Neural progenitor cell (in vitro differentiated cells): Measurements from ENCODE around the gene PHF3. TPM values are rescaled to one million over a fixed set of nuclear protein-coding genes. Genes with fewer than 3 reads are reported as not detected.

ENCODE experiments used
- DNase-seq: peaks from one replicate; pipeline ENCODE4 v3.0.0-alpha.2; 2016; ENCODE audit warnings: low spot score
- H2AFZ ChIP-seq: fragments of 200-600 bp; sonication (generic); replicated peaks from 2 replicates; pipeline ENCODE4 v1.6.1; 2016; ENCODE audit warnings: antibody characterized with exemption
- H3F3A ChIP-seq: fragments of 200-600 bp; sonication (generic); 2 replicates; pipeline ENCODE4 v1.6.1; 2016; ENCODE audit warnings: antibody characterized with exemption, low read depth
- H3K27ac ChIP-seq: fragments of 200-600 bp; sonication (generic); 2 replicates; pipeline ENCODE4 v1.5.1; 2016; ENCODE audit warnings: mild to moderate bottlenecking
- H3K27me3 ChIP-seq: fragments of 200-600 bp; sonication (generic); 2 replicates; pipeline ENCODE4 v1.6.1; 2016; ENCODE audit warnings: mild to moderate bottlenecking, moderate library complexity
- H3K36me3 ChIP-seq: fragments of 200-600 bp; sonication (generic); 2 replicates; pipeline ENCODE4 v1.5.1; 2016
- H3K4me1 ChIP-seq: fragments of 200-600 bp; sonication (generic); 2 replicates; pipeline ENCODE4 v1.6.1; 2016; ENCODE audit warnings: mixed run types
- H3K4me2 ChIP-seq: fragments of 200-600 bp; sonication (generic); 2 replicates; pipeline ENCODE4 v1.6.1; 2016
- H3K4me3 ChIP-seq: fragments of 200-600 bp; sonication (generic); 2 replicates; pipeline ENCODE4 v1.5.1; 2016
- H3K79me2 ChIP-seq: fragments of 200-600 bp; sonication (generic); 2 replicates; pipeline ENCODE4 v1.6.1; 2016; ENCODE audit warnings: low read depth
- H3K9ac ChIP-seq: fragments of 200-600 bp; sonication (generic); 2 replicates; pipeline ENCODE4 v1.6.1; 2016
- H3K9me3 ChIP-seq: fragments of 200-600 bp; sonication (generic); 2 replicates; pipeline ENCODE4 v1.5.1; 2016; ENCODE audit warnings: low read depth
- H4K20me1 ChIP-seq: fragments of 200-600 bp; sonication (generic); 2 replicates; pipeline ENCODE4 v1.6.1; 2016; ENCODE audit warnings: low read depth
- H3K27ac Mint-ChIP-seq: 3 replicates; pipeline ENCODE4 v1.8.0; 2021; ENCODE audit warnings: mixed read lengths
- H3K27me3 Mint-ChIP-seq: 2 replicates; pipeline ENCODE4 v1.8.0; 2022; ENCODE audit warnings: low read depth, mild to moderate bottlenecking, inconsistent platforms, moderate library complexity, mixed read lengths; ENCODE audit not compliant: insufficient read depth
- H3K36me3 Mint-ChIP-seq: 3 replicates; pipeline ENCODE4 v1.8.0; 2021; ENCODE audit warnings: mixed read lengths
- H3K4me1 Mint-ChIP-seq: 3 replicates; pipeline ENCODE4 v1.8.0; 2021; ENCODE audit warnings: mixed read lengths
- H3K4me3 Mint-ChIP-seq: 3 replicates; pipeline ENCODE4 v1.8.0; 2021; ENCODE audit warnings: mild to moderate bottlenecking, moderate library complexity, mixed read lengths
- H3K9me3 Mint-ChIP-seq: 3 replicates; pipeline ENCODE4 v1.8.0; 2020; ENCODE audit warnings: mixed read lengths
- CTCF ChIP-seq: fragments of 200-600 bp; sonication (generic); IDR thresholded peaks from 2 replicates; pipeline ENCODE4 v1.5.1; 2017; ENCODE audit warnings: antibody characterized with exemption, mild to moderate bottlenecking
- EZH2 ChIP-seq: fragments of 200-600 bp; sonication (generic); IDR thresholded peaks from 2 replicates; pipeline ENCODE4 v1.6.1; 2017; ENCODE audit warnings: antibody characterized with exemption, mild to moderate bottlenecking, moderate library complexity
- EZH2phosphoT487 ChIP-seq: fragments of 200-600 bp; sonication (generic); IDR thresholded peaks from 2 replicates; pipeline ENCODE4 v1.6.1; 2017; ENCODE audit warnings: antibody characterized with exemption
- total RNA-seq: library from RNA; depleted of rRNA; stranded (reverse); fragments of >200 nt; gene quantifications from 2 replicates; pipeline ENCODE4 v1.2.3, GENCODE V29; 2015; ENCODE audit warnings: low replicate concordance

The PHF3 gene
- total RNA-seq, 1 donor from 2014 or later = 100 TPM

- Histone ChIP-seq H3K4me3 (no peak overlapping the region), H3K9ac (no peak overlapping the region), H4K20me1 (peaks cover 98% of the 10 kb centered on the region), H3K79me2 (peaks cover 100% of the 10 kb centered on the region), H3K27ac (no peak overlapping the region), H3K36me3 (no peaks in the 10 kb centered on the region), H3K9me3 (no peaks in the 10 kb centered on the region), H3F3A (no peaks in the 10 kb centered on the region), H3K4me2 (no peak overlapping the region), H2AFZ (no peak overlapping the region), H3K27me3 (no peaks in the 10 kb centered on the region), H3K4me1 (peaks cover 23% of the 10 kb centered on the region)
- Mint-ChIP-seq H3K4me3 (no peak overlapping the region), H3K27ac (no peak overlapping the region), H3K36me3 (peaks cover 21% of the 10 kb centered on the region), H3K4me1 (peaks cover 17% of the 10 kb centered on the region), H3K9me3 (no peaks in the 10 kb centered on the region), H3K27me3 (no peaks in the 10 kb centered on the region)
- TF ChIP-seq CTCF (no peak), EZH2 (no peak), EZH2phosphoT487 (no peak)
- no peak for DNase-seq
These were observed 8.3 kb downstream of the PHF3 start for GRCh38 chr6:63643862-63644261.

- H3K9ac ChIP-seq = no peak overlapping the region
- no peak overlapping the region for H2AFZ ChIP-seq
- Mint-ChIP-seq H3K27me3 (no peaks in the 10 kb centered on the region), H3K36me3 (peaks cover 21% of the 10 kb centered on the region), H3K4me3 (no peak overlapping the region), H3K4me1 (peaks cover 13% of the 10 kb centered on the region), H3K27ac (no peak overlapping the region), H3K9me3 (no peaks in the 10 kb centered on the region)
- H3K9me3 ChIP-seq = no peaks in the 10 kb centered on the region
- DNase-seq = no peak
- H3K36me3 ChIP-seq = no peaks in the 10 kb centered on the region
- peaks cover 98% of the 10 kb centered on the region for H4K20me1 ChIP-seq
- no peak overlapping the region for H3K27ac ChIP-seq
- H3K4me3 ChIP-seq = no peak overlapping the region
- peaks cover 17% of the 10 kb centered on the region for H3K4me1 ChIP-seq
- TF ChIP-seq EZH2 (no peak), EZH2phosphoT487 (no peak), CTCF (no peak)
- H3F3A ChIP-seq = no peaks in the 10 kb centered on the region
- H3K79me2 ChIP-seq = peaks cover 100% of the 10 kb centered on the region
- no peak overlapping the region for H3K4me2 ChIP-seq
- H3K27me3 ChIP-seq = no peaks in the 10 kb centered on the region
These were observed 9.2 kb downstream of the PHF3 start for GRCh38 chr6:63644668-63645326.

GRCh38 chr6:63649269-63649668 lies 13.7 kb downstream of the PHF3 start:
- Histone ChIP-seq H3K4me3 (no peak overlapping the region), H3K27me3 (no peaks in the 10 kb centered on the region), H3K36me3 (no peaks in the 10 kb centered on the region), H3K9ac (no peak overlapping the region), H3K9me3 (no peaks in the 10 kb centered on the region), H2AFZ (no peak overlapping the region), H3K4me1 (peaks cover 6% of the 10 kb centered on the region), H3K27ac (no peak overlapping the region), H3K4me2 (no peak overlapping the region), H3F3A (no peaks in the 10 kb centered on the region), H4K20me1 (peaks cover 92% of the 10 kb centered on the region), H3K79me2 (peaks cover 100% of the 10 kb centered on the region)
- no peak overlapping the region for H3K27ac Mint-ChIP-seq
- TF ChIP-seq EZH2 (no peak), CTCF (no peak), EZH2phosphoT487 (no peak)
- peaks cover 45% of the 10 kb centered on the region for H3K36me3 Mint-ChIP-seq
- no peaks in the 10 kb centered on the region for H3K4me1 Mint-ChIP-seq
- H3K27me3 Mint-ChIP-seq = no peaks in the 10 kb centered on the region
- H3K9me3 Mint-ChIP-seq = peaks cover 34% of the 10 kb centered on the region
- no peak for DNase-seq
- no peak overlapping the region for H3K4me3 Mint-ChIP-seq
